Tibial nerve (tissue), 4 donors: ENCODE measurements around the gene CLASP2.

Experiments used
- CTCF ChIP-seq, 5 experiments: fragments of 200-600 bp in 3 of 5; fragments of 450-650 bp in 2 of 5; sonication (generic) in 3 of 5; IDR thresholded peaks; one replicate each; pipeline ENCODE4 v1.5.1; 2016 to 2019; ENCODE audit warnings: antibody characterized with exemption in 5 of 5, mild to moderate bottlenecking in 3 of 5, moderate library complexity in 2 of 5
- EP300 ChIP-seq, 2 donors: sonication (generic); formaldehyde crosslinking; IDR thresholded peaks; one replicate each; pipeline ENCODE4 v1.6.1; 2017; ENCODE audit warnings: antibody characterized with exemption in 2 of 2, mild to moderate bottlenecking in 1 of 2

- TF ChIP-seq CTCF (IDR thresholded peaks at IDR 0.05) (no peak), EP300 (IDR thresholded peaks at IDR 0.05) (no peak)
Measured at GRCh38 chr3:33458446-33458845, 259.6 kb downstream of the CLASP2 start.
